ENCODE data around the gene IRF7.

The IRF7 gene

GRCh38 chr11:646214-646613 lies 30.5 kb upstream of the IRF7 start:
- DNase-seq (ENCODE audit: insufficient read length, low spot score) = no peak
- FAIRE-seq = no peak

DNA sequence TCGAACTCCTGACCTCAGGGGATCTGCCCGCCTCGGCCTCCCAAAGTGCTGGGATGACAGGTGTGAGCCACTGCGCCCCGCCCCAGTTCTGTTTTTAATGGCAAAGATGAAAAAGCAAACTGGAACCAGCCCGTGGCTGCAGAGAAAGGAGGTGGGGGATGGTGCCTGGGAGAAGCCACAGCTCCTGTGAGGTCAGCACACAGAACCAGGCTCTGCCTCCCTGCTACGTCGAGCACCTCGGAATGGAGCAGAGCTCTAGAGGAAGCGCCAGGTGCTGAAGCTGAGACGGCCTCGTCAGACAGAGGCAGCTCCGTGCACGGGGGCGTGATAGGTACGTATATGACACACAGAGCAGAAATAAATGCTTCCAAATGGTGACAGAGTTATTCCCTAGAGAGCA lies 29.8 kb upstream of the IRF7 start:
- no peak for DNase-seq (ENCODE audit: insufficient read length, low spot score)
- FAIRE-seq = no peak
- TF ChIP-seq, protein P1, sequence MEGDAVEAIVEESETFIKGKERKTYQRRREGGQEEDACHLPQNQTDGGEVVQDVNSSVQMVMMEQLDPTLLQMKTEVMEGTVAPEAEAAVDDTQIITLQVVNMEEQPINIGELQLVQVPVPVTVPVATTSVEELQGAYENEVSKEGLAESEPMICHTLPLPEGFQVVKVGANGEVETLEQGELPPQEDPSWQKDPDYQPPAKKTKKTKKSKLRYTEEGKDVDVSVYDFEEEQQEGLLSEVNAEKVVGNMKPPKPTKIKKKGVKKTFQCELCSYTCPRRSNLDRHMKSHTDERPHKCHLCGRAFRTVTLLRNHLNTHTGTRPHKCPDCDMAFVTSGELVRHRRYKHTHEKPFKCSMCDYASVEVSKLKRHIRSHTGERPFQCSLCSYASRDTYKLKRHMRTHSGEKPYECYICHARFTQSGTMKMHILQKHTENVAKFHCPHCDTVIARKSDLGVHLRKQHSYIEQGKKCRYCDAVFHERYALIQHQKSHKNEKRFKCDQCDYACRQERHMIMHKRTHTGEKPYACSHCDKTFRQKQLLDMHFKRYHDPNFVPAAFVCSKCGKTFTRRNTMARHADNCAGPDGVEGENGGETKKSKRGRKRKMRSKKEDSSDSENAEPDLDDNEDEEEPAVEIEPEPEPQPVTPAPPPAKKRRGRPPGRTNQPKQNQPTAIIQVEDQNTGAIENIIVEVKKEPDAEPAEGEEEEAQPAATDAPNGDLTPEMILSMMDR (IDR thresholded peaks at IDR 0.05; ENCODE audit: insufficient read depth, missing control alignments) = no peak

More at GRCh38 chr11:646214-646613, 30.5 kb upstream of the IRF7 start:
- TF ChIP-seq, protein P1 (IDR thresholded peaks at IDR 0.05; ENCODE audit: insufficient read depth, missing control alignments) = no peak

DNA sequence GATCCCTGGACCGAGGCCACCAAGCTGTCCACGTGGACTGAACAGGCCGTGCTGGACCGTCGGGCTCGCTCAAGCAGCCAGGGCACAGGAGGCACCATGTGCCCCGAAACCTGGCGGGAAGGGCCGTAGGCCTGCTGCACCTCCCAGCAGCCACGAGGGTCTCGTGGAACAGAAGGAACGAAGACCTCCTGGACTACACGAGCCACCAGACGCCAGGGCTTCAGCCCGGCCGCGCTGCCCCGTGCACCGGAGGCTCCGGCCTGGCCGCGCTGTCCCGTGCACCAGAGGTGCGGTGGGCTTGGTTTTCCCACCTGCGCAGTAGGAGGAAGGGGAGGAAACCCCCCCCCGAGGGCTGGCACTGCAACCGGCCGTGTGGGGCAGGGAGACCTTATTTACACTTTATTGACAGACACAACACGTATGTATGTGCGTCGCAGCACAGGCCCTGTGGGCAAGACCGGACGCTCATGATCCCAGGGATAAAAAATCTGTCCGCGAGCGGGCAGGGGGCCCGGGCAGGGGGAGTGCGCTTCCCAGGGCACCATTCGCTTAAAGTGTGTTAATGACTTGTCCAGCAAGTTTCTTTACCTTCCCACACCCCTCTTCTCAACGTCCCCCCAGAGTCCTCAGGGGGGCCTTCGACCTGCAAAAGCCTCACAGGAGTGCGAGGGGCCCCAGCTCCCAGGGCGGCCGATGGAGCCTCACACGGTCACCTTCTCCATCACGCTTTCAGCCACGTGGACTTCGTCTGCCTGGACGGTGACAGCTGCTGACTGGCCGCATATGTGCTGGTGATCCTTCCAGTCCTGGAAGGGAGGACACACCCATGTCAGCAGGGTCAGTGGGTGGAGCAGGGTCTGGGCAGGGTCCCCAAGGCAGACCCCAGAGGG lies 28.3 kb upstream of the IRF7 start:
- DNase-seq (ENCODE audit: insufficient read length, low spot score) (no peak), FAIRE-seq (no peak)
- TF ChIP-seq, protein P1 (IDR thresholded peaks at IDR 0.05; ENCODE audit: insufficient read depth, missing control alignments) = no peak

- no peak for DNase-seq (ENCODE audit: insufficient read length, low spot score)
- FAIRE-seq = no peak
- TF ChIP-seq, protein P1 (IDR thresholded peaks at IDR 0.05; ENCODE audit: insufficient read depth, missing control alignments) = no peak
These were observed 27.6 kb upstream of the IRF7 start for GRCh38 chr11:643366-643765.

- FAIRE-seq = no peak
- TF ChIP-seq, protein P1 (IDR thresholded peaks at IDR 0.05; ENCODE audit: insufficient read depth, missing control alignments) = no peak
- DNase-seq (ENCODE audit: insufficient read length, low spot score) = no peak
These were observed 26.1 kb upstream of the IRF7 start for GRCh38 chr11:641806-642370.

DNA sequence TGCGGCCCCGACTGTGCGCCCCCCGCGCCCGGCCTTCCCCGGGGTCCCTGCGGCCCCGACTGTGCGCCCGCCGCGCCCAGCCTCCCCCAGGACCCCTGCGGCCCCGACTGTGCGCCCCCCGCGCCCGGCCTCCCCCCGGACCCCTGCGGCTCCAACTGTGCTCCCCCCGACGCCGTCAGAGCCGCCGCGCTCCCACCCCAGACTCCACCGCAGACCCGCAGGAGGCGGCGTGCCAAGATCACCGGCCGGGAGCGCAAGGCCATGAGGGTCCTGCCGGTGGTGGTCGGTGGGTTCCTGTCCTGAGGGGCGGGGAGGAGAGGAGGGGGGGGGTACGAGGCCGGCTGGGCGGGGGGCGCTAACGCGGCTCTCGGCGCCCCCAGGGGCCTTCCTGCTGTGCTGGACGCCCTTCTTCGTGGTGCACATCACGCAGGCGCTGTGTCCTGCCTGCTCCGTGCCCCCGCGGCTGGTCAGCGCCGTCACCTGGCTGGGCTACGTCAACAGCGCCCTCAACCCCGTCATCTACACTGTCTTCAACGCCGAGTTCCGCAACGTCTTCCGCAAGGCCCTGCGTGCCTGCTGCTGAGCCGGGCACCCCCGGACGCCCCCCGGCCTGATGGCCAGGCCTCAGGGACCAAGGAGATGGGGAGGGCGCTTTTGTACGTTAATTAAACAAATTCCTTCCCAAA lies 24.4 kb upstream of the IRF7 start:
- DNase-seq (ENCODE audit: insufficient read length, low spot score) (no peak), FAIRE-seq (no peak)
- TF ChIP-seq, protein P1 (IDR thresholded peaks at IDR 0.05; ENCODE audit: insufficient read depth, missing control alignments) = no peak
